GM18511 (cell line): ENCODE results near the gene YY1.
"Not testable (repeated sequence)": the region's sequence is repeated elsewhere in the genome, so short reads cannot be mapped to it uniquely, and the experiment has no call there.

Experiments
- ATAC-seq: cut with Tn5 transposase; IDR thresholded peaks from one replicate; pipeline ENCODE4 v1.9.1; 2021; ENCODE audit warnings: mild to moderate bottlenecking, moderate library complexity; ENCODE audit not compliant: unreplicated experiment

Gene YY1

GRCh38 chr14:100312110-100312876 is 73.3 kb downstream of the YY1 start:
- ATAC-seq = not testable (repeated sequence)

GRCh38 chr14:100312877-100313400 is 74.0 kb downstream of the YY1 start:
- ATAC-seq = peak; percentile 49

GRCh38 chr14:100313464-100314230 is 74.7 kb downstream of the YY1 start:
- ATAC-seq = no peak

- no peak for ATAC-seq
Measured at GRCh38 chr14:100314724-100315123, 75.8 kb downstream of the YY1 start.

GRCh38 chr14:100317389-100317788 is 78.4 kb downstream of the YY1 start:
- no peak for ATAC-seq

GRCh38 chr14:100317912-100318808 is 79.2 kb downstream of the YY1 start:
- peak; percentile 95 for ATAC-seq

GRCh38 chr14:100320157-100320856 is 81.4 kb downstream of the YY1 start:
- no peak for ATAC-seq

- ATAC-seq = no peak
Measured at GRCh38 chr14:100321473-100322137, 82.7 kb downstream of the YY1 start.

GRCh38 chr14:100322138-100322957 is 83.4 kb downstream of the YY1 start:
- ATAC-seq = no peak

GRCh38 chr14:100323121-100323941 is 84.4 kb downstream of the YY1 start, which contains the start of gene SLC25A47:
TSS of gene SLC25A47 (plus strand) at chr14:100323339. CDS start at chr14:100323415, 76 bp downstream.
- no peak for ATAC-seq

GRCh38 chr14:100323942-100324307 is 85.0 kb downstream of the YY1 start:
- ATAC-seq = no peak

GRCh38 chr14:100325231-100325632 is 86.3 kb downstream of the YY1 start:
- ATAC-seq = no peak

GRCh38 chr14:100325958-100326357 is 87.0 kb downstream of the YY1 start:
- no peak for ATAC-seq

- no peak for ATAC-seq
Measured at GRCh38 chr14:100327128-100327527, 88.2 kb downstream of the YY1 start.

GRCh38 chr14:100328495-100329163 is 89.7 kb downstream of the YY1 start:
- no peak for ATAC-seq

GRCh38 chr14:100329233-100330006 is 90.5 kb downstream of the YY1 start:
- no peak for ATAC-seq

- ATAC-seq = no peak
Measured at GRCh38 chr14:100330007-100330344, 91.0 kb downstream of the YY1 start.
